Smooth muscle cell (in vitro differentiated cells): ENCODE measurements around the gene LAG3. TPM values are rescaled to one million over a fixed set of nuclear protein-coding genes. Genes with fewer than 3 reads are reported as not detected.

Source experiments
- DNase-seq: peaks from one replicate; lab custom pipeline; 2025; ENCODE audit not compliant: unreplicated experiment; lab: John Stamatoyannopoulos, UW
- H2AFZ ChIP-seq: fragments of 200-600 bp; sonication (generic); 2 replicates; pipeline ENCODE4 v1.6.0; 2016; ENCODE audit warnings: antibody characterized with exemption, low read depth, mild to moderate bottlenecking
- H3F3A ChIP-seq: fragments of 200-600 bp; sonication (generic); 2 replicates; pipeline ENCODE4 v1.6.0; 2017; ENCODE audit warnings: antibody characterized with exemption, low read depth
- H3K27ac ChIP-seq: fragments of 200-600 bp; sonication (generic); 2 replicates; pipeline ENCODE4 v1.5.1; 2016; ENCODE audit warnings: low read depth, mild to moderate bottlenecking
- H3K27me3 ChIP-seq: fragments of 200-600 bp; sonication (generic); 2 replicates; pipeline ENCODE4 v1.6.1; 2016; ENCODE audit warnings: low read depth, mild to moderate bottlenecking
- H3K36me3 ChIP-seq: fragments of 200-600 bp; sonication (generic); 2 replicates; pipeline ENCODE4 v1.5.1; 2016; ENCODE audit warnings: low read depth
- H3K4me1 ChIP-seq: fragments of 200-600 bp; sonication (generic); 2 replicates; pipeline ENCODE4 v1.5.1; 2016; ENCODE audit warnings: low read depth
- H3K4me2 ChIP-seq: fragments of 200-600 bp; sonication (generic); 2 replicates; pipeline ENCODE4 v1.6.0; 2016; ENCODE audit warnings: mild to moderate bottlenecking
- H3K4me3 ChIP-seq: fragments of 200-600 bp; sonication (generic); 2 replicates; pipeline ENCODE4 v1.5.1; 2016; ENCODE audit warnings: mild to moderate bottlenecking
- H3K79me2 ChIP-seq: fragments of 200-600 bp; sonication (generic); 2 replicates; pipeline ENCODE4 v1.6.0; 2016; ENCODE audit warnings: low read depth, mild to moderate bottlenecking
- H3K9ac ChIP-seq: fragments of 200-600 bp; sonication (generic); 2 replicates; pipeline ENCODE4 v1.6.0; 2016; ENCODE audit warnings: low read depth
- H3K9me3 ChIP-seq: fragments of 200-600 bp; sonication (generic); replicated peaks from 2 replicates; pipeline ENCODE4 v1.5.1; 2016; ENCODE audit warnings: low read depth
- H4K20me1 ChIP-seq: fragments of 200-600 bp; sonication (generic); 2 replicates; pipeline ENCODE4 v1.6.0; 2016; ENCODE audit warnings: low read depth
- WGBS: methylation state at CpG from one replicate; pipeline ENCODE4 v1.1.7; 2016; ENCODE audit warnings: low lambda C conversion rate; 5-methylcytosine and 5-hydroxymethylcytosine counted together
- polyA plus RNA-seq: library from polyadenylated mRNA; unstranded; fragments of >200 nt; fragmentation: Nextera tagmentation; extraction: Ambion mirVana; gene quantifications from 2 replicates; pipeline ENCODE4 v1.2.1, GENCODE V29; 2016
- total RNA-seq: library from RNA; depleted of rRNA; stranded (reverse); fragments of >200 nt; gene quantifications from 2 replicates; pipeline ENCODE4 v1.2.3, GENCODE V29; 2014
- TF ChIP-seq, protein P1 (sequence below): fragments of 200-600 bp; sonication (generic); IDR thresholded peaks from 2 replicates; pipeline ENCODE4 v1.5.1; 2017; ENCODE audit warnings: borderline replicate concordance, mild to moderate bottlenecking, antibody characterized with exemption; ENCODE audit not compliant: insufficient read depth, poor library complexity, severe bottlenecking

LAG3 gene
- total and polyA plus RNA-seq, 2 experiments from 2014 or later = 0.18 to 1.7 TPM

GRCh38 chr12:6809056-6809455 is 36.7 kb downstream of the LAG3 start:
- H2AFZ ChIP-seq = no peak overlapping the region
- H3K27ac ChIP-seq = no peak overlapping the region
- no peak overlapping the region for H3K9ac ChIP-seq
- no peak for DNase-seq
- H3K4me3 ChIP-seq = no peak overlapping the region
- H4K20me1 ChIP-seq = no peaks in the 10 kb centered on the region
- H3F3A ChIP-seq = no peaks in the 10 kb centered on the region
- H3K27me3 ChIP-seq = no peaks in the 10 kb centered on the region
- no peaks in the 10 kb centered on the region for H3K79me2 ChIP-seq
- no peaks in the 10 kb centered on the region for H3K4me1 ChIP-seq
- no peak overlapping the region for H3K4me2 ChIP-seq
- H3K36me3 ChIP-seq = no peaks in the 10 kb centered on the region
- TF ChIP-seq, protein P1, sequence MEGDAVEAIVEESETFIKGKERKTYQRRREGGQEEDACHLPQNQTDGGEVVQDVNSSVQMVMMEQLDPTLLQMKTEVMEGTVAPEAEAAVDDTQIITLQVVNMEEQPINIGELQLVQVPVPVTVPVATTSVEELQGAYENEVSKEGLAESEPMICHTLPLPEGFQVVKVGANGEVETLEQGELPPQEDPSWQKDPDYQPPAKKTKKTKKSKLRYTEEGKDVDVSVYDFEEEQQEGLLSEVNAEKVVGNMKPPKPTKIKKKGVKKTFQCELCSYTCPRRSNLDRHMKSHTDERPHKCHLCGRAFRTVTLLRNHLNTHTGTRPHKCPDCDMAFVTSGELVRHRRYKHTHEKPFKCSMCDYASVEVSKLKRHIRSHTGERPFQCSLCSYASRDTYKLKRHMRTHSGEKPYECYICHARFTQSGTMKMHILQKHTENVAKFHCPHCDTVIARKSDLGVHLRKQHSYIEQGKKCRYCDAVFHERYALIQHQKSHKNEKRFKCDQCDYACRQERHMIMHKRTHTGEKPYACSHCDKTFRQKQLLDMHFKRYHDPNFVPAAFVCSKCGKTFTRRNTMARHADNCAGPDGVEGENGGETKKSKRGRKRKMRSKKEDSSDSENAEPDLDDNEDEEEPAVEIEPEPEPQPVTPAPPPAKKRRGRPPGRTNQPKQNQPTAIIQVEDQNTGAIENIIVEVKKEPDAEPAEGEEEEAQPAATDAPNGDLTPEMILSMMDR = no peak
- H3K9me3 ChIP-seq = no peaks in the 10 kb centered on the region
- 87% methylated on average over 10 of the region's 10 CpGs for WGBS

GRCh38 chr12:6810758-6811157 is 38.4 kb downstream of the LAG3 start:
- Histone ChIP-seq H3F3A (no peaks in the 10 kb centered on the region), H3K79me2 (no peaks in the 10 kb centered on the region), H3K27me3 (no peaks in the 10 kb centered on the region), H3K4me2 (no peak overlapping the region), H3K4me3 (no peak overlapping the region), H2AFZ (no peak overlapping the region), H3K9me3 (no peaks in the 10 kb centered on the region), H3K36me3 (no peaks in the 10 kb centered on the region), H3K4me1 (no peaks in the 10 kb centered on the region), H3K27ac (no peak overlapping the region), H4K20me1 (no peaks in the 10 kb centered on the region), H3K9ac (no peak overlapping the region)
- TF ChIP-seq, protein P1 = no peak
- DNase-seq = no peak
- WGBS = 80% methylated on average over 1 of the region's 1 CpG

- Histone ChIP-seq H3K4me1 (no peaks in the 10 kb centered on the region), H3K4me2 (no peak overlapping the region), H3F3A (no peaks in the 10 kb centered on the region), H2AFZ (no peak overlapping the region), H3K9me3 (no peaks in the 10 kb centered on the region), H3K9ac (no peak overlapping the region), H4K20me1 (no peaks in the 10 kb centered on the region), H3K27me3 (no peaks in the 10 kb centered on the region), H3K79me2 (no peaks in the 10 kb centered on the region), H3K27ac (no peak overlapping the region), H3K4me3 (no peak overlapping the region), H3K36me3 (no peaks in the 10 kb centered on the region)
- WGBS = 80% methylated on average over 4 of the region's 4 CpGs
- no peak for DNase-seq
- TF ChIP-seq, protein P1 = no peak
These were observed 41.0 kb downstream of the LAG3 start for GRCh38 chr12:6813363-6813762.

DNA sequence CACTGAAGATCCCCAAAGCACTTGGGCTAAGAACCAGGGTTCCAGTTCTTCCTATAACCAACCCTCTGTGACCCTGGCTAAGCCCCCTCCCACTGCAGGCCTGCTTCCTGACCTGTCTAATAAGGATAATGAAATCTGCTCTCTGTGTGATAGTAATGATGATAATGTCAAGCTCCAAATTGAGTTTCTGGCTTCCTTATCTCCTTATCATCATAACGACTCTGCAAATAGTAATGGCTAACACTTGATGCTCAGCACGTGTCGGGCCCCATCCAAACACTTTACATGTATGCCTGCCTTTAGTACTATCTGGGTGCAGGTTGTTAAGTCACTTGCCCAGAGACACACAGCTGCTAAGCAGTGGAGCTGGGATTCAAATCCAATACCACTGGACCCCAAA is 44.3 kb downstream of the LAG3 start:
- no peak overlapping the region for H3K9ac ChIP-seq
- TF ChIP-seq, protein P1 = no peak
- H3K4me2 ChIP-seq = no peak overlapping the region
- no peak for DNase-seq
- 82% methylated on average over 3 of the region's 3 CpGs for WGBS
- peaks cover 18% of the 10 kb centered on the region for H3K4me1 ChIP-seq
- H3K9me3 ChIP-seq = no peaks in the 10 kb centered on the region
- H3K36me3 ChIP-seq = no peaks in the 10 kb centered on the region
- no peak overlapping the region for H3K27ac ChIP-seq
- H2AFZ ChIP-seq = no peak overlapping the region
- H3K27me3 ChIP-seq = no peaks in the 10 kb centered on the region
- H3K4me3 ChIP-seq = no peak overlapping the region
- no peaks in the 10 kb centered on the region for H3F3A ChIP-seq
- H4K20me1 ChIP-seq = no peaks in the 10 kb centered on the region
- H3K79me2 ChIP-seq = no peaks in the 10 kb centered on the region
